Spleen (tissue), 11 donors: ENCODE data around the gene TUBGCP2. TPM values are rescaled to one million over a fixed set of nuclear protein-coding genes. Genes with fewer than 3 reads are reported as not detected.
"Not testable (repeated sequence)": the region's sequence is repeated elsewhere in the genome, so short reads cannot be mapped to it uniquely, and the experiment has no call there.

Source experiments
- DNase-seq: peaks from one replicate; pipeline ENCODE4 v3.0.0-alpha.2; 2020
- H3K27ac ChIP-seq, 8 donors: fragments of 200-600 bp; sonication (generic) in 7 of 8; 1 replicate in 4 of 8; 2 replicates in 4 of 8; pipeline versions ENCODE4 v1.5.0 to v1.8.0; 2016 to 2021; ENCODE audit warnings: inconsistent platforms in 4 of 8, mild to moderate bottlenecking in 4 of 8, moderate library complexity in 1 of 8
- H3K27me3 ChIP-seq, 7 donors: fragments of 200-600 bp; sonication (generic) in 6 of 7; replicated peaks in 1 of 7; 1 replicate in 4 of 7; 2 replicates in 3 of 7; pipeline versions ENCODE4 v1.5.0 to v1.8.0; 2016 to 2021; ENCODE audit warnings: inconsistent platforms in 3 of 7, mild to moderate bottlenecking in 1 of 7
- H3K36me3 ChIP-seq, 6 donors: fragments of 200-600 bp; sonication (generic) in 5 of 6; 1 replicate in 4 of 6; 2 replicates in 2 of 6; pipeline versions ENCODE4 v1.5.0 to v1.8.0; 2016 to 2021; ENCODE audit warnings: inconsistent platforms in 2 of 6
- H3K4me1 ChIP-seq, 6 donors: fragments of 200-600 bp; sonication (generic) in 5 of 6; 1 replicate in 3 of 6; 2 replicates in 3 of 6; pipeline versions ENCODE4 v1.5.0 to v1.8.0; 2016 to 2021; ENCODE audit warnings: inconsistent platforms in 3 of 6
- H3K4me3 ChIP-seq, 8 donors: fragments of 200-600 bp; sonication (generic) in 7 of 8; 1 replicate in 4 of 8; 2 replicates in 4 of 8; pipeline versions ENCODE4 v1.5.0 to v1.8.0; 2016 to 2021; ENCODE audit warnings: inconsistent platforms in 4 of 8, mild to moderate bottlenecking in 4 of 8, moderate library complexity in 2 of 8
- H3K9me3 ChIP-seq, 8 donors: fragments of 200-600 bp; sonication (generic) in 7 of 8; 1 replicate in 4 of 8; 2 replicates in 4 of 8; pipeline versions ENCODE4 v1.5.0 to v1.8.0; 2016 to 2021; ENCODE audit warnings: inconsistent platforms in 4 of 8
- POLR2A ChIP-seq, 3 donors: fragments of 450-650 bp; IDR thresholded peaks; one replicate each; pipeline ENCODE4 v1.5.1; 2017; ENCODE audit warnings: antibody characterized with exemption in 3 of 3, mild to moderate bottlenecking in 1 of 3
- POLR2AphosphoS5 ChIP-seq, 3 donors: sonication (generic); formaldehyde crosslinking; IDR thresholded peaks; one replicate each; pipeline ENCODE4 v1.5.1; 2017; ENCODE audit warnings: antibody characterized with exemption in 3 of 3
- WGBS, 5 donors: extraction: QIAGEN DNeasy Blood & Tissue Kit in 3 of 5; methylation state at CpG; one replicate each; pipeline versions ENCODE4 v1.1.5 to v1.1.7; 2013 to 2018; 5-methylcytosine and 5-hydroxymethylcytosine counted together
- intact Hi-C: fragments of 100-400 bp; cut with DNase I; formaldehyde crosslinking; loops from one replicate; pipeline ENCODE4 v1.15.0; 2023; ENCODE audit warnings: low total_unique reads
- polyA plus RNA-seq, 3 donors: library from polyadenylated mRNA; stranded (reverse); fragments of 200-250 nt; gene quantifications; one replicate each; pipeline ENCODE4 v1.2.1, GENCODE V29; 2013
- total RNA-seq, 7 donors: library from RNA; depleted of rRNA in 3 of 7; stranded (reverse); fragments of >200 nt in 3 of 7; fragmentation: NEBNext Ultra II Directional in 4 of 7; extraction: Animal tissue kit (Norgen Biotek cat#: 25700) in 4 of 7; gene quantifications; one replicate each; pipeline versions ENCODE4 v1.1.0 to v1.2.1, GENCODE V29; 2016 to 2021
- TF ChIP-seq, protein P1 (sequence below), 11 experiments: fragments of 200-600 bp in 7 of 11; fragments of 450-650 bp in 4 of 11; sonication (generic) in 4 of 11; IDR thresholded peaks in 8 of 11; conservative IDR thresholded peaks in 3 of 11; 1 replicate in 7 of 11; 2 replicates in 4 of 11; pipeline versions ENCODE4 v1.4.0 to v1.8.0; 2016 to 2021; ENCODE audit warnings: antibody characterized with exemption in 11 of 11, inconsistent platforms in 4 of 11, mild to moderate bottlenecking in 1 of 11
- donor health status: healthy with polysubstance abuse.
- donor health status: DM: no; HTN: no; CAD: no; lungs with moderate emphysema.
- donor health status: DM: no; HTN: no; CAD: no.
- donor health status: Bipolar disorder and iron deficiency.
- donor health status: healthy.
- donor health status: DM: no; HTN: no; CAD: no.
- donor health status: DM: yes; HTN: yes; CAD: no.

Gene TUBGCP2
- total and polyA plus RNA-seq, 10 donors: 40.2 to 201 (median 57.6) TPM

GRCh38 chr10:133236401-133237240 is 72.1 kb downstream of the TUBGCP2 start:
- peaks cover 19 to 60% (median 42%) of the 10 kb centered on the region in 6 donors for H3K4me1 ChIP-seq
- H3K4me3 ChIP-seq: peak overlapping the region in 7 of 8 donors; percentile 1 to 64 (median 31)
- H3K36me3 ChIP-seq: no peaks in the 10 kb centered on the region
- peaks cover 2 to 100% (median 67%) of the 10 kb centered on the region in 7 donors for H3K27me3 ChIP-seq
- no peaks in the 10 kb centered on the region for H3K9me3 ChIP-seq
- peak overlapping the region in 2 of 8 donors; percentile 68 to 77 for H3K27ac ChIP-seq
- DNase-seq: no peak
- WGBS, 5 donors: 2 to 3% (median 3%) methylated on average over 37 to 103 of the region's 103 CpGs; no CpG with 5 or more reads in 1 of the 5 donors
- intact Hi-C loops: no loop called here
- no peak for TF ChIP-seq POLR2AphosphoS5 (IDR thresholded peaks at IDR 0.05)
- TF ChIP-seq POLR2A (IDR thresholded peaks at IDR 0.05): no peak
- TF ChIP-seq, protein P1, sequence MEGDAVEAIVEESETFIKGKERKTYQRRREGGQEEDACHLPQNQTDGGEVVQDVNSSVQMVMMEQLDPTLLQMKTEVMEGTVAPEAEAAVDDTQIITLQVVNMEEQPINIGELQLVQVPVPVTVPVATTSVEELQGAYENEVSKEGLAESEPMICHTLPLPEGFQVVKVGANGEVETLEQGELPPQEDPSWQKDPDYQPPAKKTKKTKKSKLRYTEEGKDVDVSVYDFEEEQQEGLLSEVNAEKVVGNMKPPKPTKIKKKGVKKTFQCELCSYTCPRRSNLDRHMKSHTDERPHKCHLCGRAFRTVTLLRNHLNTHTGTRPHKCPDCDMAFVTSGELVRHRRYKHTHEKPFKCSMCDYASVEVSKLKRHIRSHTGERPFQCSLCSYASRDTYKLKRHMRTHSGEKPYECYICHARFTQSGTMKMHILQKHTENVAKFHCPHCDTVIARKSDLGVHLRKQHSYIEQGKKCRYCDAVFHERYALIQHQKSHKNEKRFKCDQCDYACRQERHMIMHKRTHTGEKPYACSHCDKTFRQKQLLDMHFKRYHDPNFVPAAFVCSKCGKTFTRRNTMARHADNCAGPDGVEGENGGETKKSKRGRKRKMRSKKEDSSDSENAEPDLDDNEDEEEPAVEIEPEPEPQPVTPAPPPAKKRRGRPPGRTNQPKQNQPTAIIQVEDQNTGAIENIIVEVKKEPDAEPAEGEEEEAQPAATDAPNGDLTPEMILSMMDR (IDR thresholded peaks at IDR 0.05 in 8 of 11, conservative IDR thresholded peaks at IDR 0.05 in 3 of 11): no peak

DNA sequence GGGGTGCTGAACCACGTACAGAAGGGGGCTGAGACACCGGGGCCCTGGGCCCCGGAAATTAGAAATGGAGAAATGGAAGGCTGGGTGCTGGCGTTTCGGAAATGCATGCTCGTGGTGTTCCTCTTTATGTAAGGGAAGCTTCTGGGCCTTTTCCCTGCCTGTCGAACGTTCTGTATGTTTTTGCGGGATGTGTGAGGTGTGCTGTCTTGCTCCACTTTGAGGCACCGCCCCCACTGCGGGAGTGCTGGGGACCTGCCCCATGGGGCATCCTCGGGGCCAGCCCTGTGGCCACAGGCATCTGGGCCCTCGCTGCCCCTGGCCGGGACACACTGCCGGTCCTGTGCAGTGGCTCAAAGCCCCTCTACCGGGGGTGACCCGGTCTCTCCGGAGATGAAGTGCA is 72.7 kb downstream of the TUBGCP2 start:
- TF ChIP-seq POLR2A (IDR thresholded peaks at IDR 0.05) (no peak), POLR2AphosphoS5 (IDR thresholded peaks at IDR 0.05) (no peak)
- TF ChIP-seq, protein P1 (IDR thresholded peaks at IDR 0.05 in 8 of 11, conservative IDR thresholded peaks at IDR 0.05 in 3 of 11): no peak
- H3K9me3 ChIP-seq: no peaks in the 10 kb centered on the region
- intact Hi-C loops: no loop called here
- peak overlapping the region in 3 of 8 donors; percentile 63 to 77 (median 68) for H3K27ac ChIP-seq
- H3K36me3 ChIP-seq: no peaks in the 10 kb centered on the region
- DNase-seq: no peak
- peaks cover 2 to 100% (median 70%) of the 10 kb centered on the region in 7 donors for H3K27me3 ChIP-seq
- H3K4me1 ChIP-seq: peaks cover 17 to 60% (median 38%) of the 10 kb centered on the region in 6 donors
- WGBS, 5 donors: 1 to 5% (median 2%) methylated on average over 15 to 18 of the region's 18 CpGs
- peak overlapping the region in 7 of 8 donors; percentile 5 to 64 (median 31) for H3K4me3 ChIP-seq

GRCh38 chr10:133235265-133235855 is 73.3 kb downstream of the TUBGCP2 start:
- peaks cover 2 to 100% (median 76%) of the 10 kb centered on the region in 7 donors for H3K27me3 ChIP-seq
- 3 to 13% (median 4%) methylated on average over 28 to 48 of the region's 48 CpGs for WGBS, 5 donors
- H3K27ac ChIP-seq: peak overlapping the region in 3 of 8 donors; percentile 63 to 77 (median 68)
- no peaks in the 10 kb centered on the region for H3K9me3 ChIP-seq
- TF ChIP-seq, protein P1 (IDR thresholded peaks at IDR 0.05 in 8 of 11, conservative IDR thresholded peaks at IDR 0.05 in 3 of 11): no peak
- peak in 1 of 3 donors; percentile 48 for TF ChIP-seq POLR2AphosphoS5 (IDR thresholded peaks at IDR 0.05)
- peak overlapping the region in 6 of 8 donors; percentile 5 to 64 (median 33) for H3K4me3 ChIP-seq
- peaks cover 16 to 60% (median 38%) of the 10 kb centered on the region in 6 donors for H3K4me1 ChIP-seq
- no peak for DNase-seq
- no peaks in the 10 kb centered on the region for H3K36me3 ChIP-seq
- intact Hi-C loops: no loop called here

DNA sequence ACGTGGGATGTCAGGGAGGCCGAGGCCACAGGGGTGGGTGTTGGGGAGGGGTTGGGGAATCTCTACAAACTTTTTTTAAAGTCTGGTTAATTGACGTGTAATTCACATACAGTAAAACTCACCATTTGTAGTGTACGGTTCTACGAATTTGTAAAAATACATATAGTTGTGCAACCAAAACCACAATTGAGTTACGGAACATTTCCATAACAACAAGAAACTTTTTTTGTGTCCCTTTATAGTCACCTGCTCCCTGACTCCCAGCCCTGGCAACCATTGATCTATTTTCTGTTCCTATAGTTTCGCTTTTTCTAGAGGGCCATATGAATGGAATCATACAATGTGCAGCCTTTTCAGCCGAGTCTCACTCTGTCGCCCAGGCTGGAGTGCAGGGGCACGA is 73.9 kb downstream of the TUBGCP2 start:
- intact Hi-C loops, H3K9me3 ChIP-seq, DNase-seq, H3K36me3 ChIP-seq: not testable (repeated sequence)
- WGBS, 5 donors: 31 to 41% (median 38%) methylated on average over 6 to 10 of the region's 10 CpGs
- Histone ChIP-seq H3K4me1 (peaks cover 18 to 60% (median 42%) of the 10 kb centered on the region in 6 donors), H3K27me3 (peaks cover 2 to 100% (median 78%) of the 10 kb centered on the region in 7 donors), H3K4me3 (peak overlapping the region in 1 of 8 donors; percentile 64), H3K27ac (peak overlapping the region in 2 of 8 donors; percentile 68 to 77)
